Natural killer cell treated with Interleukin-12 subunit alpha and Interleukin-12 subunit beta and Interleukin-15 and Interleukin-18, amount 100 ng/mL, for 72 hours (primary cell): Measurements from ENCODE around the gene EXO5. TPM values are rescaled to one million over a fixed set of nuclear protein-coding genes. Genes with fewer than 3 reads are reported as not detected.

Source experiments
- ATAC-seq, 2 donors: fragments of 150-1000 bp; cut with Tn5 transposase in 1 of 2; sonication (Bioruptor Pico), chemical (Tn5 transposase) in 1 of 2; 2 replicates each; pipeline ENCODE4 v1.10.0; 2021
- DNase-seq: peaks from one replicate; pipeline ENCODE4 v3.0.0; 2022; ENCODE audit warnings: low spot score
- H3K27ac Mint-ChIP-seq, 2 donors: 1 replicate in 1 of 2; 2 replicates in 1 of 2; pipeline ENCODE4 v1.8.0; 2022; ENCODE audit warnings: mixed read lengths in 2 of 2, mild to moderate bottlenecking in 1 of 2, moderate library complexity in 1 of 2
- H3K27me3 Mint-ChIP-seq, 2 donors: 1 replicate in 1 of 2; 2 replicates in 1 of 2; pipeline ENCODE4 v1.8.0; 2022; ENCODE audit warnings: mixed read lengths in 2 of 2
- H3K36me3 Mint-ChIP-seq: one replicate; pipeline ENCODE4 v1.8.0; 2022; ENCODE audit warnings: mixed read lengths
- H3K4me1 Mint-ChIP-seq, 2 donors: 1 replicate in 1 of 2; 2 replicates in 1 of 2; pipeline ENCODE4 v1.8.0; 2022; ENCODE audit warnings: low read depth in 2 of 2, mixed read lengths in 2 of 2, mild to moderate bottlenecking in 1 of 2
- H3K4me3 Mint-ChIP-seq: one replicate; pipeline ENCODE4 v1.8.0; 2022; ENCODE audit warnings: mixed read lengths
- H3K9me3 Mint-ChIP-seq: 2 replicates; pipeline ENCODE4 v1.8.0; 2022; ENCODE audit warnings: mixed read lengths
- total RNA-seq, 2 donors: library from RNA; stranded (reverse); gene quantifications; one replicate each; pipeline ENCODE4 v1.2.3, GENCODE V29; 2022

The EXO5 gene
- total RNA-seq, 2 donors from 2014 or later = 13.1 to 14.2 TPM

- ATAC-seq (no peak), DNase-seq (no peak)
- Mint-ChIP-seq H3K27me3 (peaks cover 17 to 32% of the 10 kb centered on the region in 2 donors), H3K27ac (no peak overlapping the region), H3K36me3 (peaks cover 5% of the 10 kb centered on the region), H3K9me3 (no peaks in the 10 kb centered on the region), H3K4me1 (peaks cover 0 to 4% of the 10 kb centered on the region in 2 donors), H3K4me3 (no peak overlapping the region)
Observed at GRCh38 chr1:40564506-40564905, 55.9 kb downstream of the EXO5 start.

GRCh38 chr1:40564913-40565312 is 56.3 kb downstream of the EXO5 start:
- Mint-ChIP-seq H3K27ac (no peak overlapping the region), H3K4me1 (peaks cover 0 to 4% of the 10 kb centered on the region in 2 donors), H3K9me3 (no peaks in the 10 kb centered on the region), H3K4me3 (no peak overlapping the region), H3K36me3 (peaks cover 5% of the 10 kb centered on the region), H3K27me3 (peaks cover 17 to 32% of the 10 kb centered on the region in 2 donors)
- ATAC-seq (no peak), DNase-seq (no peak)

Other genes starting within 250 kb of the EXO5 start
- gene COL9A2, start 191.5 kb upstream of the EXO5 start, total RNA-seq = 1 to 10 TPM; 5.4 to 7.3 TPM
- gene SMAP2, start 135.0 kb upstream of the EXO5 start, total RNA-seq = 100 to 1,000 TPM; 132 to 158 TPM
- 1 to 10 TPM; 4.0 to 6.2 TPM for gene ZFP69B, start 58.3 kb upstream of the EXO5 start, total RNA-seq
- 1 to 10 TPM; 4.3 to 4.5 TPM for gene ZFP69, start 31.5 kb upstream of the EXO5 start, total RNA-seq
- gene ZNF684, start 22.9 kb downstream of the EXO5 start, total RNA-seq = 1 to 10 TPM; 6.6 to 9.3 TPM
- 1 to 10 TPM in 1 of 2 donors, under 1 TPM in 1; 0.62 to 2.0 TPM for gene RIMS3, start 156.9 kb downstream of the EXO5 start, total RNA-seq
- 10 to 100 TPM; 56.7 to 80.3 TPM for gene NFYC, start 182.9 kb downstream of the EXO5 start, total RNA-seq